OCI-LY1 (cell line): Measurements from ENCODE around the gene LNPEP.

Experiments
- H2AFZ ChIP-seq: fragments of 200-600 bp; sonication (generic), shearing (Covaris generic); 2 replicates; pipeline ENCODE4 v1.6.0; 2014; ENCODE audit warnings: antibody characterized with exemption, mild to moderate bottlenecking, low read length
- H3F3A ChIP-seq: fragments of 200-600 bp; sonication (generic), shearing (Covaris generic); 2 replicates; pipeline ENCODE4 v1.6.0; 2014; ENCODE audit warnings: mild to moderate bottlenecking, antibody characterized with exemption, low read length, moderate library complexity; ENCODE audit not compliant: insufficient read depth
- H3K27ac ChIP-seq: fragments of 200-600 bp; sonication (generic); 2 replicates; pipeline ENCODE4 v1.5.1; 2014; ENCODE audit warnings: low read length, mixed run types, mild to moderate bottlenecking, low read depth; ENCODE audit not compliant: poor library complexity, severe bottlenecking
- H3K27me3 ChIP-seq: fragments of 200-600 bp; sonication (generic); 2 replicates; pipeline ENCODE4 v1.6.0; 2014; ENCODE audit warnings: antibody characterized with exemption, mild to moderate bottlenecking, low read length, moderate library complexity; ENCODE audit not compliant: insufficient read depth
- H3K36me3 ChIP-seq: fragments of 200-600 bp; sonication (generic); 2 replicates; pipeline ENCODE4 v1.6.1; 2014; ENCODE audit warnings: mild to moderate bottlenecking, antibody characterized with exemption, low read length, moderate library complexity, mixed read lengths; ENCODE audit not compliant: insufficient read depth
- H3K4me1 ChIP-seq: fragments of 200-600 bp; sonication (generic); 2 replicates; pipeline ENCODE4 v1.5.1; 2014; ENCODE audit warnings: mild to moderate bottlenecking, low read length, moderate library complexity; ENCODE audit not compliant: insufficient read depth, severe bottlenecking
- H3K4me2 ChIP-seq: fragments of 200-600 bp; sonication (generic), shearing (Covaris generic); 2 replicates; pipeline ENCODE4 v1.6.1; 2014; ENCODE audit warnings: low read length
- H3K4me3 ChIP-seq: fragments of 200-600 bp; sonication (generic); 2 replicates; pipeline ENCODE4 v1.5.1; 2014; ENCODE audit warnings: low read length, low read depth, mild to moderate bottlenecking, mixed read lengths; ENCODE audit not compliant: poor library complexity, severe bottlenecking
- H3K79me2 ChIP-seq: fragments of 200-600 bp; shearing (Covaris generic); 2 replicates; pipeline ENCODE4 v1.6.1; 2016; ENCODE audit warnings: mixed run types, low read length, mixed read lengths; ENCODE audit not compliant: insufficient read depth
- H3K9ac ChIP-seq: fragments of 200-600 bp; sonication (generic), shearing (Covaris generic); 2 replicates; pipeline ENCODE4 v1.6.1; 2014; ENCODE audit warnings: mild to moderate bottlenecking, low read length, mixed read lengths
- H3K9me2 ChIP-seq: fragments of 200-600 bp; sonication (generic), shearing (Covaris generic); 2 replicates; pipeline ENCODE4 v1.6.1; 2014; ENCODE audit warnings: low read depth, mild to moderate bottlenecking, low read length, mixed read lengths
- H3K9me3 ChIP-seq: fragments of 200-600 bp; shearing (Covaris generic); 2 replicates; pipeline ENCODE4 v1.6.1; 2014; ENCODE audit warnings: low read length, mixed read lengths
- H4K20me1 ChIP-seq: fragments of 200-600 bp; sonication (generic), shearing (Covaris generic); 2 replicates; pipeline ENCODE4 v1.6.0; 2016; ENCODE audit warnings: mild to moderate bottlenecking, low read length; ENCODE audit not compliant: insufficient read depth
- EZH2 ChIP-seq: fragments of 200-600 bp; sonication (generic), shearing (Covaris generic); IDR thresholded peaks from 2 replicates; pipeline ENCODE4 v1.8.0; 2017; ENCODE audit warnings: borderline replicate concordance, mixed run types, mild to moderate bottlenecking, antibody characterized with exemption, low read length, moderate library complexity, mixed read lengths
- TF ChIP-seq, protein P1 (sequence below): fragments of 200-600 bp; sonication (generic), shearing (Covaris generic); IDR thresholded peaks from 2 replicates; pipeline ENCODE4 v1.5.1; 2017; ENCODE audit warnings: mild to moderate bottlenecking, antibody characterized with exemption, low read length, moderate library complexity, mixed read lengths

Gene LNPEP

GRCh38 chr5:96932026-96932425 lies 3.9 kb upstream of the LNPEP start:
- H2AFZ ChIP-seq: no peak overlapping the region
- H3K9ac ChIP-seq: peak overlapping the region; percentile 97
- peaks cover 61% of the 10 kb centered on the region for H3K4me1 ChIP-seq
- H3K4me2 ChIP-seq: peak overlapping the region; percentile 98
- H3K27me3 ChIP-seq: no peaks in the 10 kb centered on the region
- peaks cover 11% of the 10 kb centered on the region for H3K79me2 ChIP-seq
- peak overlapping the region; percentile 99 for H3K27ac ChIP-seq
- TF ChIP-seq, protein P1, sequence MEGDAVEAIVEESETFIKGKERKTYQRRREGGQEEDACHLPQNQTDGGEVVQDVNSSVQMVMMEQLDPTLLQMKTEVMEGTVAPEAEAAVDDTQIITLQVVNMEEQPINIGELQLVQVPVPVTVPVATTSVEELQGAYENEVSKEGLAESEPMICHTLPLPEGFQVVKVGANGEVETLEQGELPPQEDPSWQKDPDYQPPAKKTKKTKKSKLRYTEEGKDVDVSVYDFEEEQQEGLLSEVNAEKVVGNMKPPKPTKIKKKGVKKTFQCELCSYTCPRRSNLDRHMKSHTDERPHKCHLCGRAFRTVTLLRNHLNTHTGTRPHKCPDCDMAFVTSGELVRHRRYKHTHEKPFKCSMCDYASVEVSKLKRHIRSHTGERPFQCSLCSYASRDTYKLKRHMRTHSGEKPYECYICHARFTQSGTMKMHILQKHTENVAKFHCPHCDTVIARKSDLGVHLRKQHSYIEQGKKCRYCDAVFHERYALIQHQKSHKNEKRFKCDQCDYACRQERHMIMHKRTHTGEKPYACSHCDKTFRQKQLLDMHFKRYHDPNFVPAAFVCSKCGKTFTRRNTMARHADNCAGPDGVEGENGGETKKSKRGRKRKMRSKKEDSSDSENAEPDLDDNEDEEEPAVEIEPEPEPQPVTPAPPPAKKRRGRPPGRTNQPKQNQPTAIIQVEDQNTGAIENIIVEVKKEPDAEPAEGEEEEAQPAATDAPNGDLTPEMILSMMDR: no peak
- no peak for TF ChIP-seq EZH2
- H3K36me3 ChIP-seq: no peaks in the 10 kb centered on the region
- 0 out of 2 replicates have a peak, but pooled peaks cover 6% of the 10 kb centered on the region for H3F3A ChIP-seq
- H3K9me3 ChIP-seq: no peaks in the 10 kb centered on the region
- peak overlapping the region; percentile 81 for H3K4me3 ChIP-seq
- H4K20me1 ChIP-seq: no peaks in the 10 kb centered on the region
- no peaks in the 10 kb centered on the region for H3K9me2 ChIP-seq

DNA sequence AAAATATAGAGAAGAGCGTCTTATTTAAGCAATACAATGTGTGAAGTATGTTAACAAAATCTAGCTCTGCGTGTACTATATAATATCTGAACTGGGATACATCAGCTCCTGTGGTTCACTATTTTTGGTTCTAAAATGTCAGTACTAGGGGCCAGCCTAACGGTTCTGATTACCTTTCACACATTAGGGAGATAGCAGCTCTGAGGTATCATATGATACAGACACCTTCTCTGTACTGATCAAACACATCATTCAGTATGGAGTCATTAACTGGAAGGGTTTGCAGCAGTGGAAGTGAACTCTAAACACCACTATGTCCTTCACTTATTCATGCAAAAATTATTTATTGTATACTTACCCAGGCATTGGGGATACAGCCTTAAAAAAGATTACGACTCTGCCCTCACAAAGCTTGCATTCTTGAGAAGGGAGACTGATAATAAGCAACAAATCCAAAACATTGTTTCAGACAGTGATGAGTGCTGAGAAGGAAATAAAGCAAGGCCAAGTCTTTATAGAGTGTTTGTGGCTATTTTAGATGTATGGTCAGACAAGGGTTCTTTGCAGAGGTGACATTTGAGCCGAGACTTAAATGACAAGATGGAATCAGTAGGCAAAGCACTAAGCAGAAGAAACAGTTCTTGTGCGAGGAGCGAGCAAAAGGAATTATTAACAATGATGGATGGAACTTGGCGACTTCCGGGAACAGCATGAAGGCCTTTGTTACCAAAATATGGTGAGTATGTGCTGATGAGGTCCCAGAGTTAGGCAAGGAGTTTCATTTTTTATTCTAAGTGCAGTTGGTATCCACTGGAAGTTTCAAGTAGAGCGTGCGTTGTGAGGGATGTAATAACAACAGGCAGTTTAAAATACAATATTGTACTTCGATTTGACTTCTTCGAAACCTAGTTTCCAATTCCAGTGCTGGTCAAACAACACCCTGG lies 1.8 kb upstream of the LNPEP start:
- Histone ChIP-seq H3K79me2 (peaks cover 31% of the 10 kb centered on the region), H3K9me3 (0 out of 2 replicates have a peak, but pooled peaks cover 2% of the 10 kb centered on the region), H3K4me1 (peaks cover 71% of the 10 kb centered on the region), H4K20me1 (no peaks in the 10 kb centered on the region), H3K9me2 (no peaks in the 10 kb centered on the region), H3K9ac (peak overlapping the region; percentile 97), H3F3A (no peaks in the 10 kb centered on the region), H3K4me3 (peak overlapping the region; percentile 81), H3K4me2 (peak overlapping the region; percentile 98), H3K36me3 (peaks cover 20% of the 10 kb centered on the region), H3K27me3 (no peaks in the 10 kb centered on the region), H3K27ac (peak overlapping the region; percentile 99), H2AFZ (no peak overlapping the region)
- TF ChIP-seq EZH2: no peak
- TF ChIP-seq, protein P1: no peak

GRCh38 chr5:96934708-96935558 lies 947 bp upstream of the LNPEP start:
- Histone ChIP-seq H3K4me2 (peak overlapping the region; percentile 98), H4K20me1 (no peaks in the 10 kb centered on the region), H3K9me3 (0 out of 2 replicates have a peak, but pooled peaks cover 2% of the 10 kb centered on the region), H3K4me3 (peak overlapping the region; percentile 81), H3K27ac (peak overlapping the region; percentile 99), H3K9me2 (no peaks in the 10 kb centered on the region), H3K79me2 (peaks cover 40% of the 10 kb centered on the region), H3K9ac (peak overlapping the region; percentile 97), H3F3A (no peaks in the 10 kb centered on the region), H3K4me1 (peaks cover 71% of the 10 kb centered on the region), H3K27me3 (no peaks in the 10 kb centered on the region), H3K36me3 (peaks cover 28% of the 10 kb centered on the region), H2AFZ (no peak overlapping the region)
- TF ChIP-seq, protein P1: peak; percentile 6; the same call in 1 of the 2 replicates
- no peak for TF ChIP-seq EZH2
